ENCODE data around the gene PRDM13. TPM values are rescaled to one million over a fixed set of nuclear protein-coding genes. Genes with fewer than 3 reads are reported as not detected.
A peak's percentile ranks its signal among the peaks of the same experiment; 100 is the strongest.

PRDM13 gene
- total and polyA plus RNA-seq, 9 of the 15 experiments (the other 6 are each of a cell fraction or from before 2014, with no cell fraction given) = not detected

DNA sequence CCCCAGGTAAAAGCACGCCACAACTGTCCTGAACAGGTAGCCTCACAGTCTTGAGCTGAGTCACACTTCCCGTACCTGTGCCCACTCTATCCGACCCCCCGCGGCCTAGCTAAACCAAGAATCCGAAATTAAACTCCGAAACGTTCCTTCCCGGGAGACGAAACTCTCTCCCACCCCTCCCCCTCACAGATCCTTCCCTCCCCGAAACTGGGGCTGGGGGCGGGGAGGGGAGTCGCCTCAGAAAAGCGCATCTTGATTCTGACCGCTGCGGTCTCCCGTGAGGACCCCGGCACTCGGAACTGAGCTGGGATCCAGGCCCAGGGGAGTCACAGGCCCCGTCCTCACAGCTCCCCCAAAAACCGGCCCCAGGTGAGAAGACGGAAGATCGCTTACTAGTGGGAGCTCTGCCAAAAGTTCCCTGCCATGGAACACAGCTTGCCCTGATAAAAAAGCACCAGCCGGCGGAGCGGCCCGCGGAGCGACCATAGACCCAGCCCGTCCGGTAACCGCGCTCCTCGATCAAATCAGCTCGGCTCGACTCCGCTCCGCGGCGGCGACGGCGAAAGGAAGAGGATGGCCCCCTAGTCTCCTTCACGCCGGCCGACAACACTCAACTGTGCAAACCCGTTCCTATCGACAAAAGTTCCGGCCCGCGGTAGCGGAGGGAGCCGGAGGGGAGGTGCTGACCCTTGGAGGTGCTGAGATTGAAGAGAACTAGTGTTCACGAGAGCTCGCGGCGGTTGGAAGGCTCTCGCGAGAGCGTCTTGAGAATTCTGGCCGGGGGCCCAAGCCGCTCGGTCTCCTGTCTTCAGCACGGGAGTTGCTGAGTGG lies 38.3 kb upstream of the PRDM13 start, which contains the start of gene CCNC (continued):
- TF ChIP-seq, protein P1, sequence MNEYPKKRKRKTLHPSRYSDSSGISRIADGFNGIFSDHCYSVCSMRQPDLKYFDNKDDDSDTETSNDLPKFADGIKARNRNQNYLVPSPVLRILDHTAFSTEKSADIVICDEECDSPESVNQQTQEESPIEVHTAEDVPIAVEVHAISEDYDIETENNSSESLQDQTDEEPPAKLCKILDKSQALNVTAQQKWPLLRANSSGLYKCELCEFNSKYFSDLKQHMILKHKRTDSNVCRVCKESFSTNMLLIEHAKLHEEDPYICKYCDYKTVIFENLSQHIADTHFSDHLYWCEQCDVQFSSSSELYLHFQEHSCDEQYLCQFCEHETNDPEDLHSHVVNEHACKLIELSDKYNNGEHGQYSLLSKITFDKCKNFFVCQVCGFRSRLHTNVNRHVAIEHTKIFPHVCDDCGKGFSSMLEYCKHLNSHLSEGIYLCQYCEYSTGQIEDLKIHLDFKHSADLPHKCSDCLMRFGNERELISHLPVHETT (CRISPR knock-in tag; conservative IDR thresholded peaks at IDR 0.05 in 1 of 2, IDR thresholded peaks at IDR 0.05 in 1 of 2) = peak in 1 of 2 experiments; percentile 97; a peak in 2 of 4 replicates
- TF ChIP-seq, protein P2, sequence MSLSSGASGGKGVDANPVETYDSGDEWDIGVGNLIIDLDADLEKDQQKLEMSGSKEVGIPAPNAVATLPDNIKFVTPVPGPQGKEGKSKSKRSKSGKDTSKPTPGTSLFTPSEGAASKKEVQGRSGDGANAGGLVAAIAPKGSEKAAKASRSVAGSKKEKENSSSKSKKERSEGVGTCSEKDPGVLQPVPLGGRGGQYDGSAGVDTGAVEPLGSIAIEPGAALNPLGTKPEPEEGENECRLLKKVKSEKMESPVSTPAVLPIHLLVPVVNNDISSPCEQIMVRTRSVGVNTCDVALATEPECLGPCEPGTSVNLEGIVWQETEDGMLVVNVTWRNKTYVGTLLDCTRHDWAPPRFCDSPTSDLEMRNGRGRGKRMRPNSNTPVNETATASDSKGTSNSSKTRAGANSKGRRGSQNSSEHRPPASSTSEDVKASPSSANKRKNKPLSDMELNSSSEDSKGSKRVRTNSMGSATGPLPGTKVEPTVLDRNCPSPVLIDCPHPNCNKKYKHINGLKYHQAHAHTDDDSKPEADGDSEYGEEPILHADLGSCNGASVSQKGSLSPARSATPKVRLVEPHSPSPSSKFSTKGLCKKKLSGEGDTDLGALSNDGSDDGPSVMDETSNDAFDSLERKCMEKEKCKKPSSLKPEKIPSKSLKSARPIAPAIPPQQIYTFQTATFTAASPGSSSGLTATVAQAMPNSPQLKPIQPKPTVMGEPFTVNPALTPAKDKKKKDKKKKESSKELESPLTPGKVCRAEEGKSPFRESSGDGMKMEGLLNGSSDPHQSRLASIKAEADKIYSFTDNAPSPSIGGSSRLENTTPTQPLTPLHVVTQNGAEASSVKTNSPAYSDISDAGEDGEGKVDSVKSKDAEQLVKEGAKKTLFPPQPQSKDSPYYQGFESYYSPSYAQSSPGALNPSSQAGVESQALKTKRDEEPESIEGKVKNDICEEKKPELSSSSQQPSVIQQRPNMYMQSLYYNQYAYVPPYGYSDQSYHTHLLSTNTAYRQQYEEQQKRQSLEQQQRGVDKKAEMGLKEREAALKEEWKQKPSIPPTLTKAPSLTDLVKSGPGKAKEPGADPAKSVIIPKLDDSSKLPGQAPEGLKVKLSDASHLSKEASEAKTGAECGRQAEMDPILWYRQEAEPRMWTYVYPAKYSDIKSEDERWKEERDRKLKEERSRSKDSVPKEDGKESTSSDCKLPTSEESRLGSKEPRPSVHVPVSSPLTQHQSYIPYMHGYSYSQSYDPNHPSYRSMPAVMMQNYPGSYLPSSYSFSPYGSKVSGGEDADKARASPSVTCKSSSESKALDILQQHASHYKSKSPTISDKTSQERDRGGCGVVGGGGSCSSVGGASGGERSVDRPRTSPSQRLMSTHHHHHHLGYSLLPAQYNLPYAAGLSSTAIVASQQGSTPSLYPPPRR (CRISPR knock-in tag; IDR thresholded peaks at IDR 0.05; ENCODE audit: borderline replicate concordance) = no peak
- TF ChIP-seq FIP1L1 (IDR thresholded peaks at IDR 0.05; ENCODE audit: low read depth, low read length, poor library complexity, severe bottlenecking) (peak; percentile 74), ARNT (IDR thresholded peaks at IDR 0.05) (peak in 1 of 2 experiments; percentile 13; a peak in 1 of 4 replicates), GATAD2A (IDR thresholded peaks at IDR 0.05) (no peak), PHF20 (IDR thresholded peaks at IDR 0.05; ENCODE audit: partially characterized antibody) (peak; percentile 74), CBX2 (IDR thresholded peaks at IDR 0.05; ENCODE audit: insufficient read depth, low read length, poor library complexity, severe bottlenecking) (no peak), HDAC2 (IDR thresholded peaks at IDR 0.05) (peak; percentile 59; the same call in 1 of the 2 replicates), TAF9B (IDR thresholded peaks at IDR 0.05; ENCODE audit: partially characterized antibody) (peak; percentile 98), POLR2H (tag; IDR thresholded peaks at IDR 0.05; ENCODE audit: low read depth) (peak; percentile 87)
- TF ChIP-seq, protein P3, sequence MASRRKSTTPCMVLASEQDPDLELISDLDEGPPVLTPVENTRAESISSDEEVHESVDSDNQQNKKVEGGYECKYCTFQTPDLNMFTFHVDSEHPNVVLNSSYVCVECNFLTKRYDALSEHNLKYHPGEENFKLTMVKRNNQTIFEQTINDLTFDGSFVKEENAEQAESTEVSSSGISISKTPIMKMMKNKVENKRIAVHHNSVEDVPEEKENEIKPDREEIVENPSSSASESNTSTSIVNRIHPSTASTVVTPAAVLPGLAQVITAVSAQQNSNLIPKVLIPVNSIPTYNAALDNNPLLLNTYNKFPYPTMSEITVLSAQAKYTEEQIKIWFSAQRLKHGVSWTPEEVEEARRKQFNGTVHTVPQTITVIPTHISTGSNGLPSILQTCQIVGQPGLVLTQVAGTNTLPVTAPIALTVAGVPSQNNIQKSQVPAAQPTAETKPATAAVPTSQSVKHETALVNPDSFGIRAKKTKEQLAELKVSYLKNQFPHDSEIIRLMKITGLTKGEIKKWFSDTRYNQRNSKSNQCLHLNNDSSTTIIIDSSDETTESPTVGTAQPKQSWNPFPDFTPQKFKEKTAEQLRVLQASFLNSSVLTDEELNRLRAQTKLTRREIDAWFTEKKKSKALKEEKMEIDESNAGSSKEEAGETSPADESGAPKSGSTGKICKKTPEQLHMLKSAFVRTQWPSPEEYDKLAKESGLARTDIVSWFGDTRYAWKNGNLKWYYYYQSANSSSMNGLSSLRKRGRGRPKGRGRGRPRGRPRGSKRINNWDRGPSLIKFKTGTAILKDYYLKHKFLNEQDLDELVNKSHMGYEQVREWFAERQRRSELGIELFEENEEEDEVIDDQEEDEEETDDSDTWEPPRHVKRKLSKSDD (conservative IDR thresholded peaks at IDR 0.05; ENCODE audit: low read length) = peak; percentile 91

Measured in K562 (cell line).